HG02798 (cell line): ENCODE results near the gene ADCY7.

Source experiments
- ATAC-seq: cut with Tn5 transposase; IDR thresholded peaks from one replicate; pipeline ENCODE4 v1.9.1; 2021; ENCODE audit warnings: mild to moderate bottlenecking; ENCODE audit not compliant: unreplicated experiment, poor library complexity

Gene ADCY7

GRCh38 chr16:50309527-50310307 is 43.4 kb downstream of the ADCY7 start:
- no peak for ATAC-seq

GRCh38 chr16:50310308-50311133 is 44.2 kb downstream of the ADCY7 start:
- no peak for ATAC-seq

- no peak for ATAC-seq
Measured at GRCh38 chr16:50311134-50311528, 44.8 kb downstream of the ADCY7 start.

GRCh38 chr16:50311891-50312501 is 45.6 kb downstream of the ADCY7 start:
- ATAC-seq, result no peak

GRCh38 chr16:50313596-50314478 is 47.5 kb downstream of the ADCY7 start:
- ATAC-seq, result no peak

- ATAC-seq, result no peak
Measured at GRCh38 chr16:50314665-50315064, 48.3 kb downstream of the ADCY7 start.

- no peak for ATAC-seq
Measured at GRCh38 chr16:50315346-50315997, 49.1 kb downstream of the ADCY7 start.

GRCh38 chr16:50316102-50316847 is 49.9 kb downstream of the ADCY7 start:
- no peak for ATAC-seq

- no peak for ATAC-seq
Measured at GRCh38 chr16:50316848-50317630, 50.7 kb downstream of the ADCY7 start.

GRCh38 chr16:50318796-50319578 is 52.6 kb downstream of the ADCY7 start:
- ATAC-seq, result no peak

- ATAC-seq, result no peak
Measured at GRCh38 chr16:50320310-50320709, 54.0 kb downstream of the ADCY7 start.

GRCh38 chr16:50322333-50322732 is 56.0 kb downstream of the ADCY7 start:
- ATAC-seq, result no peak

GRCh38 chr16:50323335-50324011 is 57.1 kb downstream of the ADCY7 start:
- ATAC-seq, result no peak

- no peak for ATAC-seq
Measured at GRCh38 chr16:50324345-50324744, 58.0 kb downstream of the ADCY7 start.

- ATAC-seq, result no peak
Measured at GRCh38 chr16:50326264-50326663, 59.9 kb downstream of the ADCY7 start.

GRCh38 chr16:50326835-50327465 is 60.6 kb downstream of the ADCY7 start:
- peak; percentile 76 for ATAC-seq
